Peyer's patch (tissue), 4 donors: ENCODE measurements around the gene YTHDC1.

Experiments used
- POLR2A ChIP-seq, 2 donors: fragments of 450-650 bp; IDR thresholded peaks; one replicate each; pipeline ENCODE4 v1.5.1; 2017; ENCODE audit warnings: antibody characterized with exemption in 2 of 2, mild to moderate bottlenecking in 2 of 2, moderate library complexity in 2 of 2
- TF ChIP-seq, protein P1 (sequence below), 6 experiments: fragments of 450-650 bp in 4 of 6; fragments of 200-600 bp in 2 of 6; sonication (generic) in 1 of 6; IDR thresholded peaks; one replicate each; pipeline ENCODE4 v1.5.1; 2017 to 2019; ENCODE audit warnings: antibody characterized with exemption in 6 of 6, mild to moderate bottlenecking in 3 of 6, moderate library complexity in 1 of 6

- TF ChIP-seq, protein P1, sequence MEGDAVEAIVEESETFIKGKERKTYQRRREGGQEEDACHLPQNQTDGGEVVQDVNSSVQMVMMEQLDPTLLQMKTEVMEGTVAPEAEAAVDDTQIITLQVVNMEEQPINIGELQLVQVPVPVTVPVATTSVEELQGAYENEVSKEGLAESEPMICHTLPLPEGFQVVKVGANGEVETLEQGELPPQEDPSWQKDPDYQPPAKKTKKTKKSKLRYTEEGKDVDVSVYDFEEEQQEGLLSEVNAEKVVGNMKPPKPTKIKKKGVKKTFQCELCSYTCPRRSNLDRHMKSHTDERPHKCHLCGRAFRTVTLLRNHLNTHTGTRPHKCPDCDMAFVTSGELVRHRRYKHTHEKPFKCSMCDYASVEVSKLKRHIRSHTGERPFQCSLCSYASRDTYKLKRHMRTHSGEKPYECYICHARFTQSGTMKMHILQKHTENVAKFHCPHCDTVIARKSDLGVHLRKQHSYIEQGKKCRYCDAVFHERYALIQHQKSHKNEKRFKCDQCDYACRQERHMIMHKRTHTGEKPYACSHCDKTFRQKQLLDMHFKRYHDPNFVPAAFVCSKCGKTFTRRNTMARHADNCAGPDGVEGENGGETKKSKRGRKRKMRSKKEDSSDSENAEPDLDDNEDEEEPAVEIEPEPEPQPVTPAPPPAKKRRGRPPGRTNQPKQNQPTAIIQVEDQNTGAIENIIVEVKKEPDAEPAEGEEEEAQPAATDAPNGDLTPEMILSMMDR (IDR thresholded peaks at IDR 0.05), result no peak
- TF ChIP-seq POLR2A (IDR thresholded peaks at IDR 0.05), result no peak
Observed at GRCh38 chr4:68399306-68399705, 49.4 kb upstream of the YTHDC1 start.
